ENCODE measurements around the gene LHX5. TPM values are rescaled to one million over a fixed set of nuclear protein-coding genes. Genes with fewer than 3 reads are reported as not detected.

The LHX5 gene
- total RNA-seq, 1 experiment from 2014 or later = 0.65 TPM

DNA sequence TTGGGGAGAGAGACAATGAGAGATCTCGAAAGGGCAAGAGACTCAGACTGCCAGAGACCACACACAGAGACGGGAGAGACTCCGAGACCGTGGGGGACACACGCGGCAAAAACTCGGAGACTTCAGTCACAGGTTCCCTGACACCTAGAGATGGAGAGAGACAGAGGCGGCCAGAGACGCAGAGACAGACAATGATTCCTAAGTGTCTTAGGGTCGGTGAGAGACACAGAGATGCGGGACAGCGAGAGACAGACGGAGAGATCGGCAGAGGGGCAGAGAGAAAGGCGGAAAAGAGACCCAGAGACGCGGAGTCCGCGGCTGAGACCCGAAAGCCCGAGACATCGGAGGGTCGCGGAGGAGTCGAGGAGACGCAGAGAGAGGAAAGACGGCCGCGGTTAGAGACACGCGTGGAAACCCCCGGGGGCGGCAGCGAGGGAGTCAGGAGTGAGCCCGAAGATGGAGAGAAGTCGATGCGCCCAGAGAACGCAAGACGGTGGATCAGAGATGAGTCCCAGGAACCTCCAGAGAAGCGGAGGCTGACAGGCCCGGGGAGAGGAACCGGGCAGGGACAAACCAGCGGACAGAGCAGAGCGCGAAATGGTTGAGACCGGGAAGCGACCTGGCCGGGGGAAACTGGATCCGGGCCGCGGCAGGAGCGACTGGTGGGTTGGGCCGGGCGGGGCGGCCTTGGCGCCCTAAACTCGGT is 7.8 kb downstream of the LHX5 start:
- H3K36me3 ChIP-seq (ENCODE audit: low read depth) = no peaks in the 10 kb centered on the region
- H3K4me2 ChIP-seq = no peak overlapping the region
- no peaks in the 10 kb centered on the region for H3K4me1 ChIP-seq (replicated peaks; ENCODE audit: insufficient read depth)
- H2AFZ ChIP-seq = no peak overlapping the region
- no peak overlapping the region for H3K27ac ChIP-seq
- no peaks in the 10 kb centered on the region for H3F3A ChIP-seq (ENCODE audit: insufficient read depth, low read depth)
- intact Hi-C loops (cut with micrococcal nuclease; ENCODE audit: unreplicated experiment) = loop anchor here (10.0 kb wide), 1 partner anchor 121 kb away; no protein-coding TSS in a partner anchor
- H3K27me3 ChIP-seq (ENCODE audit: insufficient read depth, low read depth) = peaks cover 39% of the 10 kb centered on the region
- no TSS peak for BruUV-seq (replicated peaks)
- no peaks in the 10 kb centered on the region for H4K20me1 ChIP-seq (ENCODE audit: insufficient read depth)
- H3K79me2 ChIP-seq (ENCODE audit: low read depth) = no peaks in the 10 kb centered on the region
- H3K4me3 ChIP-seq = no peak overlapping the region
- no peak for TF ChIP-seq EZH2 (IDR thresholded peaks at IDR 0.05; ENCODE audit: low read depth)
- TF ChIP-seq, protein P1, sequence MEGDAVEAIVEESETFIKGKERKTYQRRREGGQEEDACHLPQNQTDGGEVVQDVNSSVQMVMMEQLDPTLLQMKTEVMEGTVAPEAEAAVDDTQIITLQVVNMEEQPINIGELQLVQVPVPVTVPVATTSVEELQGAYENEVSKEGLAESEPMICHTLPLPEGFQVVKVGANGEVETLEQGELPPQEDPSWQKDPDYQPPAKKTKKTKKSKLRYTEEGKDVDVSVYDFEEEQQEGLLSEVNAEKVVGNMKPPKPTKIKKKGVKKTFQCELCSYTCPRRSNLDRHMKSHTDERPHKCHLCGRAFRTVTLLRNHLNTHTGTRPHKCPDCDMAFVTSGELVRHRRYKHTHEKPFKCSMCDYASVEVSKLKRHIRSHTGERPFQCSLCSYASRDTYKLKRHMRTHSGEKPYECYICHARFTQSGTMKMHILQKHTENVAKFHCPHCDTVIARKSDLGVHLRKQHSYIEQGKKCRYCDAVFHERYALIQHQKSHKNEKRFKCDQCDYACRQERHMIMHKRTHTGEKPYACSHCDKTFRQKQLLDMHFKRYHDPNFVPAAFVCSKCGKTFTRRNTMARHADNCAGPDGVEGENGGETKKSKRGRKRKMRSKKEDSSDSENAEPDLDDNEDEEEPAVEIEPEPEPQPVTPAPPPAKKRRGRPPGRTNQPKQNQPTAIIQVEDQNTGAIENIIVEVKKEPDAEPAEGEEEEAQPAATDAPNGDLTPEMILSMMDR (conservative IDR thresholded peaks at IDR 0.05) = no peak
- ChIA-PET CTCF (no interaction called here), POLR2A (ENCODE audit: unreplicated experiment) (no interaction called here)
- H3K9me3 ChIP-seq (ENCODE audit: insufficient read depth, low read depth) = no peaks in the 10 kb centered on the region
- H3K9me2 ChIP-seq (ENCODE audit: insufficient read depth) = no peaks in the 10 kb centered on the region
- DNase-seq = no peak

DNA sequence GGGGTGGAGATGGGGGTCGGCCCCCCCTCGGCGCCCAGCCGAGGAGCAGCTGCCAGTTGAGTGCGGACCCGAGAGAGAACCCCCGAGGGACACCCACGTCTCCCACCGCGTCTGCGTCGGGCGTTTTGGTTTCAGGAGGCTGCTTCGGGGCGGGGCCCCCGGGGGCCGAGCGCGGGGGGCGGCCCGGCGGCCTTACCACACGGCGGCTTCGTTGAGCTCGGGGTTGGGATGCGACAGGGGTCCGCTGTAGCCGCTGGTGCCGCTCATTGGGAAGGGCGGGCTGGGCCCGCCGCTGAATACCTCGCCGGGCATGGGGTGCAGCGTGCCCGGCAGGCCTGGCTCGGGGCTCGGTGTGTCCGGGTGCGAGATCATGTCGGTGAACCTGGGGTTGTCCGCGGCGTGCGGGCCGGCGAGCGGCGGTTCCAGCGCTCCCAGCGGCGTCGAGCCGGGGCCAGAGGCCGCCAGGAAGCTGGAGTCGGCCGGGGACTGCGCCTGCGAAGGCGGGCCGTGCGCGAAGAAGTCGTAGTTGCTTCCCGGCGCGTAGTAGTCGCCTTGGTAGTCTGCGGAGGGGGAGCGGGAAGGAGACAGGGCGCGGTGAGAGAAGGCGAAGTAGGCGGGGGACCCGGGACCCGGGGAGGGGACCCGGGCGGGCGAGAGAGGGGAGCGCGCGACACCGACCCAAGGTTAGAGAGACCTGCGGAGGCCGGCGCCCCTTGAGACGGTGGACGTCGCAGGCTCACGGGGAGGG is 8.5 kb downstream of the LHX5 start:
- Histone ChIP-seq H2AFZ (no peak overlapping the region), H3K27ac (no peak overlapping the region), H3K27me3 (ENCODE audit: insufficient read depth, low read depth) (peaks cover 32% of the 10 kb centered on the region), H3K9me2 (ENCODE audit: insufficient read depth) (no peaks in the 10 kb centered on the region), H3K9me3 (ENCODE audit: insufficient read depth, low read depth) (no peaks in the 10 kb centered on the region), H3K4me3 (no peak overlapping the region), H3F3A (ENCODE audit: insufficient read depth, low read depth) (no peaks in the 10 kb centered on the region), H3K4me2 (no peak overlapping the region), H3K36me3 (ENCODE audit: low read depth) (no peaks in the 10 kb centered on the region), H3K4me1 (replicated peaks; ENCODE audit: insufficient read depth) (no peaks in the 10 kb centered on the region), H4K20me1 (ENCODE audit: insufficient read depth) (no peaks in the 10 kb centered on the region), H3K79me2 (ENCODE audit: low read depth) (no peaks in the 10 kb centered on the region)
- ChIA-PET POLR2A (ENCODE audit: unreplicated experiment) (no interaction called here), CTCF (no interaction called here)
- no TSS peak for BruUV-seq (replicated peaks)
- DNase-seq = no peak
- no peak for TF ChIP-seq EZH2 (IDR thresholded peaks at IDR 0.05; ENCODE audit: low read depth)
- TF ChIP-seq, protein P1 (conservative IDR thresholded peaks at IDR 0.05) = no peak
- intact Hi-C loops (cut with micrococcal nuclease; ENCODE audit: unreplicated experiment) = loop anchor here (1.0 to 10.0 kb wide), 2 partner anchors 122 to 449 kb away; no protein-coding TSS in a partner anchor

DNA sequence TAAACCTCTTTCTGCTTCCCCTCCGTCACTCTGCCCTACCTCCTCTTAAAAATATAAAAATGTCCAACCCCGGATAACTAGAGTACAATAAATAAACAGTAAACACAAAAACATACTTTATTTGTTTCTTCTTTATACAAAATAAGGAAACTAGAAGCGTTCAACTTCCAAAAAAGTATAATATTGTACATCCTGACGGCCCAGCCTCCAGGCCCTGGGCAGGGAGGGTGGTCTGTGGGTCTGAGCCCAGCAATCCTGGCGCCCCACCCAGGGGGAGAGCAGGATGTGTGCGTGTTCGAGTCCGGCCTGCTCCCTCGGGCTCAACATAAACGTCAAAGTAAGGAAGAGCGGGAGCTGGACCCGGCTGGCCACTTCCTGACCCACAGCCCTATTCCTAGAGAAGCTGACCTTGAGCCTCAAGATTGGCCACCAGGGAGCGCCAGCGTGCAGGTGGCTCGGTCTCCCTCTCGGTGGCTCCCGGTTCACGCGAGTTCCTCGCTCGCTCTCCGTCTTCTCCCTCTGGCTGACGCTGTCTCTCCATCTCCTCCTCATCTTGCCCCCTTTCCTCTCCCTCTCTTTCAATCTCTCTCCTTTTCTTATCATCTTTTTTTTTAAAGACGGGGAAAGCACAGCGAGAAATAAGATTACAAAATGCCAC is 9.4 kb downstream of the LHX5 start:
- H3K27me3 ChIP-seq (ENCODE audit: insufficient read depth, low read depth) = peaks cover 23% of the 10 kb centered on the region

More for the DNA sequence above, 9.4 kb downstream of the LHX5 start:
- Histone ChIP-seq H3K4me3 (no peak overlapping the region), H3K36me3 (ENCODE audit: low read depth) (no peaks in the 10 kb centered on the region), H3F3A (ENCODE audit: insufficient read depth, low read depth) (no peaks in the 10 kb centered on the region), H4K20me1 (ENCODE audit: insufficient read depth) (no peaks in the 10 kb centered on the region), H3K27ac (no peak overlapping the region), H3K79me2 (ENCODE audit: low read depth) (no peaks in the 10 kb centered on the region), H2AFZ (no peak overlapping the region), H3K9me3 (ENCODE audit: insufficient read depth, low read depth) (no peaks in the 10 kb centered on the region), H3K4me2 (peak overlapping the region; percentile 64), H3K9me2 (ENCODE audit: insufficient read depth) (no peaks in the 10 kb centered on the region), H3K4me1 (replicated peaks; ENCODE audit: insufficient read depth) (no peaks in the 10 kb centered on the region)
- ChIA-PET CTCF (interaction anchor here (0.7 to 0.9 kb wide), 4 partner anchors 9 to 466 kb away, joined by 3 to 5 read pairs (median 4); no protein-coding TSS in a partner anchor), POLR2A (ENCODE audit: unreplicated experiment) (no interaction called here)
- BruUV-seq (replicated peaks) = no TSS peak
- intact Hi-C loops (cut with micrococcal nuclease; ENCODE audit: unreplicated experiment) = loop anchor here (1.0 to 10.0 kb wide), 2 partner anchors 123 to 450 kb away; no protein-coding TSS in a partner anchor
- TF ChIP-seq, protein P1 (conservative IDR thresholded peaks at IDR 0.05) = peak; percentile 80
- TF ChIP-seq EZH2 (IDR thresholded peaks at IDR 0.05; ENCODE audit: low read depth) = no peak
- DNase-seq = peak in 1 of 2 experiments; percentile 66

All from PC-9 (cell line).